Measurements from ENCODE around the gene SYT6. TPM values are rescaled to one million over a fixed set of nuclear protein-coding genes. Genes with fewer than 3 reads are reported as not detected.

The SYT6 gene
- total RNA-seq, 1 experiment from 2014 or later, result 77.2 TPM

GRCh38 chr1:114154146-114154962 lies 685 bp upstream of the SYT6 start:
- Mint-ChIP-seq H3K4me1 (peaks cover 58 to 61% of the 10 kb centered on the region in 2 experiments), H3K27ac (no peak overlapping the region), H3K36me3 (ENCODE audit: insufficient read depth in 1 of 3, low read depth in 3 of 3) (peaks cover 0 to 28% (median 26%) of the 10 kb centered on the region in 3 experiments; a peak in 6 of 7 replicates), H3K4me3 (peak overlapping the region; percentile 83 to 85), H3K9me3 (no peaks in the 10 kb centered on the region), H3K27me3 (ENCODE audit: low read depth) (peaks cover 32% of the 10 kb centered on the region)
- no peak overlapping the region for H3K56ac ChIP-seq (ENCODE audit: insufficient read length, low read depth, low read length)
- no peak overlapping the region for H2AFZ ChIP-seq (ENCODE audit: low read length)
- H3K4ac ChIP-seq (ENCODE audit: low read depth, low read length), result no peak overlapping the region
- no peak overlapping the region for H3K18ac ChIP-seq (ENCODE audit: insufficient read length, low read depth, low read length)
- peak; percentile 68 for DNase-seq
- no peak overlapping the region for H3K23ac ChIP-seq (ENCODE audit: insufficient read length, low read depth, low read length)
- no peak overlapping the region for H2BK20ac ChIP-seq (ENCODE audit: low read depth, low read length, poor library complexity, severe bottlenecking)
- peaks cover 17% of the 10 kb centered on the region for H3K4me1 ChIP-seq (ENCODE audit: insufficient read depth, low read length)
- no CpG with 5 or more reads among the region's 41 CpGs for WGBS (ENCODE audit: extremely low coverage, insufficient read length, low lambda C conversion rate)
- no peak overlapping the region for H3K9ac ChIP-seq (ENCODE audit: extremely low read depth, insufficient read length, low read length)
- H2BK12ac ChIP-seq (ENCODE audit: insufficient read length, low read depth, low read length), result no peak overlapping the region
- peaks cover 23% of the 10 kb centered on the region; the same call in 1 of the 2 replicates for H3K79me2 ChIP-seq (ENCODE audit: insufficient read depth, low read length)
- no peaks in the 10 kb centered on the region for H3K9me3 ChIP-seq (ENCODE audit: control insufficient read depth, low read depth, low read length)
- H3K79me1 ChIP-seq (ENCODE audit: insufficient read depth, low read depth, low read length, poor library complexity, severe bottlenecking), result no peaks in the 10 kb centered on the region
- H4K5ac ChIP-seq (ENCODE audit: insufficient read length, low read depth, low read length), result no peak overlapping the region
- H2BK15ac ChIP-seq (ENCODE audit: low read depth, low read length), result no peak overlapping the region
- H3K27me3 ChIP-seq (ENCODE audit: insufficient read depth, low read length), result no peaks in the 10 kb centered on the region; the same call in 1 of the 2 replicates
- H4K91ac ChIP-seq (ENCODE audit: insufficient read length, low read depth, low read length), result no peak overlapping the region
- H4K8ac ChIP-seq (replicated peaks; ENCODE audit: insufficient read length, low read depth, low read length), result no peak overlapping the region
- no peak overlapping the region for H3T11ph ChIP-seq (ENCODE audit: low read length)
- H2AK5ac ChIP-seq (ENCODE audit: insufficient read length, low read length), result no peak overlapping the region
- no peaks in the 10 kb centered on the region for H4K20me1 ChIP-seq (ENCODE audit: control insufficient read depth, insufficient read depth, insufficient read length)
- peaks cover 25% of the 10 kb centered on the region for H3K23me2 ChIP-seq (ENCODE audit: insufficient read length, low read depth, low read length, poor library complexity, severe bottlenecking)
- no peak overlapping the region for H2BK120ac ChIP-seq (ENCODE audit: low read depth, low read length, poor library complexity, severe bottlenecking)
- no peak for TF ChIP-seq CTCF (conservative IDR thresholded peaks at IDR 0.05)
- no peak overlapping the region for H3K14ac ChIP-seq (ENCODE audit: insufficient read depth, low read length)
- no peak overlapping the region for H3K27ac ChIP-seq (ENCODE audit: insufficient read length, low read depth, low read length)
- H2BK5ac ChIP-seq (ENCODE audit: insufficient read length, low read length), result no peak overlapping the region
- H3K4me2 ChIP-seq (ENCODE audit: insufficient read depth, insufficient read length, low read length), result peak overlapping the region; percentile 90
